ENCODE results near the gene TLL1. TPM values are rescaled to one million over a fixed set of nuclear protein-coding genes. Genes with fewer than 3 reads are reported as not detected.

The TLL1 gene
- total and polyA plus RNA-seq, 2 experiments from 2014 or later = 0.18 to 2.4 TPM

DNA sequence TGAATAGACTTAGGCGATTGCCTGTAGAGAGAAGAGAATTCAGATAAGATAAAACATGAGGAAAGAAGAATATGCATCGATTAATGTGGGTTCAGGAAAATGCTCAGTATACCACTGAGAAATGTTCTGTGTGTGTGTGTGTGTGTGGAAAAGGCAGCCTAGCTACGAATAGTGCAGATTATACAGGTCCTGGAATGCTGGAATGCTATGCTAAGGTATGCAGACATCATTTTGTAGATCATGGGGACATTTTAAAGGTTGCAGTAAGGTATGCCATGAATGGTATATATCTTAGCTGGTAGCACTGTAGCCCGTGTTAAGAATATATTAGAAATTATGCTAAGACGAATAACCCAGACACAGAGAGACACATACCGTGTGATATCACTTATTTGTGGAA, 267.9 kb downstream of the TLL1 start (continued):
- no peak for TF ChIP-seq ZNF462 (CRISPR knock-in tag; IDR thresholded peaks at IDR 0.05)
- no peak for TF ChIP-seq JUNB (IDR thresholded peaks at IDR 0.05; ENCODE audit: unreplicated experiment)

DNA sequence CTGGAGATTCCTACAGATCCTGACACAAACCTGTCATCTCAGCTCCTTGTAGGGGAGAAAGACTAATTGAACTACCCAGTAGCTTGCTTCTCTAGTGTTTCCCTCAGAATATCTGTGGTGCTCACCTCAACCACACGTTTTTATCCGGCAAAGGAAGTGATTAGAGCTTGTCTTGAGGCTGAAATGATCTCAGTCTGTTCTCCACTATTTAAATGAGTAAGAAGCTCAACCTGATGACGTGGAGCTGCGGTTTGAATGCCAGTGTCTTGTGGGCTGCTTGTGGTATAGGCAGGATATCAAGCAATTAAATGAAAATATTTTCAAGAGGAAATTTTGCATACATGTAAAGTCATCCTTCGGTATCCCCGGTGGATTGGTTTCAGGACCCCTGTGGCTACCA, 270.2 kb downstream of the TLL1 start:
- Mint-ChIP-seq H3K4me1 (no peaks in the 10 kb centered on the region), H3K36me3 (ENCODE audit: low read depth) (no peaks in the 10 kb centered on the region), H3K27me3 (ENCODE audit: insufficient read depth, low read depth, poor library complexity) (no peaks in the 10 kb centered on the region), H3K27ac (no peak overlapping the region), H3K4me3 (no peak overlapping the region), H3K9me3 (no peaks in the 10 kb centered on the region)
- TF ChIP-seq EZH2 (IDR thresholded peaks at IDR 0.05; ENCODE audit: low read depth, unreplicated experiment) (no peak), POLR2AphosphoS5 (IDR thresholded peaks at IDR 0.05; ENCODE audit: low read depth) (no peak), CTCF (conservative IDR thresholded peaks at IDR 0.05; ENCODE audit: low read depth in 2 of 2) (no peak)
- Histone ChIP-seq H4K20me1 (replicated peaks; ENCODE audit: insufficient read depth) (no peaks in the 10 kb centered on the region), H3K4me3 (no peak overlapping the region), H3F3A (replicated peaks; ENCODE audit: low read depth) (no peaks in the 10 kb centered on the region), H3K27me3 (ENCODE audit: insufficient read depth) (no peaks in the 10 kb centered on the region), H3K9me2 (ENCODE audit: insufficient read depth) (no peaks in the 10 kb centered on the region), H3K4me2 (no peak overlapping the region), H3K4me1 (ENCODE audit: insufficient read depth) (no peaks in the 10 kb centered on the region), H3K79me2 (replicated peaks; ENCODE audit: insufficient read depth) (no peaks in the 10 kb centered on the region), H2AFZ (no peak overlapping the region), H3K27ac (ENCODE audit: low read depth) (no peak overlapping the region), H3K36me3 (ENCODE audit: insufficient read depth) (no peaks in the 10 kb centered on the region)
- no peak for ATAC-seq
- DNase-seq (ENCODE audit: low spot score) = no peak

All from GM23338 (cell line).